Measurements from ENCODE around the gene ASB15. TPM values are rescaled to one million over a fixed set of nuclear protein-coding genes. Genes with fewer than 3 reads are reported as not detected.

The ASB15 gene
- total and polyA plus RNA-seq, 2 of the 4 experiments (the other 2 are of a cell fraction): not detected

DNA sequence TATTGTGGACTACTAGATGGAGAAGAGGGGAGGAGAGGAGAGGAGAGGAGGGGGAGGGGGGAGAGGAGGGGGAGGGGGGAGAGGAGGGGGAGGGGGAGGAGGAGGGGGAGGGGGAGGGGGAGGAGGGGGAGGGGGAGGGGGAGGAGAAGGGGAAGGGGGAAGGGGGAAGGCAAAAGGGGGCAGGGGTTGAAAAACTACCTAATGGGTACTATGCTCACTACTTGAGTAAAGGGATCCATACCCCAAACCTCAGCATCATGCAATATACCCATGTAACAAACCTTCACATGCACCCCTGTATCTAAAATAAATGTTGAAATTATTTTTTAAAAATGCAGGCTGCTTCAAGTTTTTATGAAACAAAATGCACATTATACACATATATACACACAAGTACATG lies 39.0 kb downstream of the ASB15 start:
- no peak for TF ChIP-seq NFE2L2 (IDR thresholded peaks at IDR 0.05; ENCODE audit: low read depth, low read length)
- no peak overlapping the region for H3K27ac ChIP-seq (ENCODE audit: insufficient read depth, low read length)
- DNase-seq (no peak), ATAC-seq (ENCODE audit: low read depth) (no peak)
- no peaks in the 10 kb centered on the region for H3K9me3 ChIP-seq (ENCODE audit: control insufficient read depth, insufficient read depth, low read length)
- no peak overlapping the region for H2AFZ ChIP-seq (replicated peaks; ENCODE audit: low read length, poor library complexity)
- H2BK20ac ChIP-seq (ENCODE audit: low read depth, low read length): no peak overlapping the region
- H3K9me1 ChIP-seq (ENCODE audit: insufficient read depth, low read length): no peaks in the 10 kb centered on the region
- no peaks in the 10 kb centered on the region for H3K36me3 ChIP-seq (ENCODE audit: control insufficient read depth, insufficient read depth, low read length)
- no peak overlapping the region for H3K18ac ChIP-seq (ENCODE audit: low read depth, low read length)
- ChIA-PET CTCF (no interaction called here), POLR2A (ENCODE audit: unreplicated experiment) (no interaction called here)
- no peak overlapping the region for H3K56ac ChIP-seq (ENCODE audit: extremely low read depth, insufficient read depth, low read length)
- H2AK5ac ChIP-seq (ENCODE audit: low read depth, low read length): no peak overlapping the region
- no peak overlapping the region for H4K5ac ChIP-seq (ENCODE audit: low read depth, low read length)
- dilution Hi-C loops (cut with HindIII; ENCODE audit: low sequenced_read_pairs, unreplicated experiment): no loop called here
- peaks cover 2% of the 10 kb centered on the region for H3K27me3 ChIP-seq (ENCODE audit: control insufficient read depth, insufficient read depth, low read length)
- H3K79me1 ChIP-seq (ENCODE audit: low read depth in 1 of 2, low read length in 2 of 2): no peaks in the 10 kb centered on the region
- H3K9ac ChIP-seq (ENCODE audit: low read depth, low read length): no peak overlapping the region
- H4K8ac ChIP-seq (ENCODE audit: low read depth in 2 of 2, low read length in 2 of 2): no peak overlapping the region
- H2BK15ac ChIP-seq (ENCODE audit: low read depth, low read length): no peak overlapping the region
- H2BK5ac ChIP-seq (ENCODE audit: low read depth, low read length, poor library complexity, severe bottlenecking): no peak overlapping the region
- no peak overlapping the region for H3K4me2 ChIP-seq (ENCODE audit: low read depth, low read length)
- no peak overlapping the region for H3K23ac ChIP-seq (ENCODE audit: low read depth, low read length)
- BruUV-seq (replicated peaks): no TSS peak
- in situ Hi-C loops (cut with MboI; ENCODE audit: low sequenced_read_pairs): loop anchor here (25.0 kb wide), 1 partner anchor 222 kb away; no protein-coding TSS in a partner anchor
- no peak overlapping the region for H3K4ac ChIP-seq (ENCODE audit: low read depth, low read length)
- H2BK120ac ChIP-seq (ENCODE audit: low read depth, low read length): no peak overlapping the region
- H2AK9ac ChIP-seq (replicated peaks; ENCODE audit: low read depth, low read length, poor library complexity): no peak overlapping the region
- H3K4me1 ChIP-seq (ENCODE audit: control insufficient read depth, insufficient read depth, low read length): peaks cover 3% of the 10 kb centered on the region; the same call in 1 of the 2 replicates
- intact Hi-C loops (cut with micrococcal nuclease): no loop called here
- H3K4me3 ChIP-seq (ENCODE audit: insufficient read depth, low read depth, low read length): no peak overlapping the region
- no peak overlapping the region for H3K14ac ChIP-seq (replicated peaks; ENCODE audit: low read depth, low read length)
- no peaks in the 10 kb centered on the region for H4K20me1 ChIP-seq (ENCODE audit: insufficient read depth, low read length)
- H4K91ac ChIP-seq (ENCODE audit: insufficient read depth, low read depth, low read length): no peak overlapping the region

Measured in IMR-90 (cell line).